HG02610 (cell line): ENCODE measurements around the gene LOXHD1.

Experiments used
- ATAC-seq: cut with Tn5 transposase; IDR thresholded peaks from one replicate; pipeline ENCODE4 v1.9.1; 2021; ENCODE audit warnings: mild to moderate bottlenecking, moderate library complexity; ENCODE audit not compliant: unreplicated experiment

The LOXHD1 gene

GRCh38 chr18:46630160-46630559, 26.9 kb downstream of the LOXHD1 start:
- ATAC-seq: no peak

- ATAC-seq: no peak
Measured at GRCh38 chr18:46629361-46629760, 27.7 kb downstream of the LOXHD1 start.

- no peak for ATAC-seq
Measured at GRCh38 chr18:46628206-46628605, 28.8 kb downstream of the LOXHD1 start.

GRCh38 chr18:46627136-46627535, 29.9 kb downstream of the LOXHD1 start:
- no peak for ATAC-seq

DNA sequence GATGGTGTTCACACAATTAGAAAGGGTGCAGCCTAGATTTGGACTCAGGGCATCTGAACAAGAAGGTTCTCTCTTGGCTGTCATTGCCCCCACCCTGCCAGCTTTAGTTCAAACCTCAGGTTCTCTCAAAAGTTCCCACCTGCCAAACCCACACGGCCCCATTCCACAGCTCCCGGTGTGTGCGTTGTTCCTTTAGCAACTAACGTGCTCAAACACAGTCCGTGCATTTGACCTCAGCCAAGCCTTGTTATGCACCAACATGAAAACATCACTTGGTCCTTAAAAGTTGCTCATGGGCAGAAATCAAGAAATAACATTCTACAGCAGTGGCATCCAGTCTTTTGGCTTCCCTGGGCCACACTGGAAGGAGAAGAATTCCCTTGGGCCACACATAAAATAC, 32.0 kb downstream of the LOXHD1 start:
- no peak for ATAC-seq

- no peak for ATAC-seq
Measured at GRCh38 chr18:46624127-46624526, 32.9 kb downstream of the LOXHD1 start.

- ATAC-seq: no peak
Measured at GRCh38 chr18:46623541-46623940, 33.5 kb downstream of the LOXHD1 start.

DNA sequence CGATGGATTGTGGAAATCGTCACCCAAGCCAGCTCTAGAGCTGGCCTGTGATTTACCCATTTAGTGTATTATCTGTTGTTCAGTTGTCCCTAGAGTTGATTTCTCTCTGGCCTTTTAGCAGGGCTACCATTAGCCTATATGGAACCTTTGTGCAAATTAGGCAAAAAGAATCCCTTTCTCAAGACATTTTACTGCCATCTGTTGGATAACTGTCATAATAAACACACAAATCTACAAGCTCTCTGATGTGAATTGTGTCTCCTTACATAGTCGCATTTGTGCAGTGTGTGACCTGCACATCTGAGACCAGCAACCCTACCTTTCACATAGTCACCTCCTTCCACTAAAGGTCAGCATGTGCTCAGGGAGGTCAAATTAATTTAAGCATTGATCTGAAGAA, 34.0 kb downstream of the LOXHD1 start:
- ATAC-seq: no peak

DNA sequence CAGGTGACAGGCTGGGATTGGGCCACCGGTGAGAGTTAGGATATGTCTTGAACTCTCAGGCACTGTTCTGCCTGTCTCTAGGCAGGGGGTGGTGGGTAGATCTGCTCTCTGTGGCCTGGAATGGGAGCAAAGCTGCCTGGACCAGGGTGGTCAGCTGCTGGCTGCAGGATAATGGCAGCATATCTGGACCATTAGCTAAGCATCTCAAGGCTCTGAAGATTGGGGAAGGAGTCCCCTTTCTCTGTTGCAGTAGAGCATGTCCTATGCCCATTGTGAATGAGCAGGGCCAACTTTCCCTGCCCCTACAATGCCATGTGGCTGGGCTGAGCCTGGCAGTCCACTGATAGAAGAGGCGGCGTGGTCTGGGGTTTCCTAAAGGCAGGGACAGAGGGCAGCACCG, 34.6 kb downstream of the LOXHD1 start:
- no peak for ATAC-seq

DNA sequence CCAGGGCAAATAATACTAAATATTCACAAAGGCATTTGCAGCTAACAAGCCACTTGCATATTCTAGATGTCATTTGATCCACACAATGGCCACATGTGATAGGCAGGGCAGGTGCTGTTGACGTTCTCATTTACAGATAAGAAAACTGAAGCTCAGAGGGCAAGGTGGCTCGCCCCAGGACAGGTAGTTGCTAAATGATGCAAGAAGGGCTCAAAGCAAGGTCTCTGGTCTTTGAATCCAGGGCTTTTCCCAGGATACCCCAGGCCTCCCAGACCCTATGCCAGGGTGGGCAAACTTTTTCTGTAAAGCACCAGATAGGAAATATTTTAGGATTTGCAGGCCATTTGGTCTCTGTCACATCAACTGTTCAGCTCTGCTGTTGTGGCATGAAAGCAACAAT, 35.1 kb downstream of the LOXHD1 start:
- no peak for ATAC-seq

DNA sequence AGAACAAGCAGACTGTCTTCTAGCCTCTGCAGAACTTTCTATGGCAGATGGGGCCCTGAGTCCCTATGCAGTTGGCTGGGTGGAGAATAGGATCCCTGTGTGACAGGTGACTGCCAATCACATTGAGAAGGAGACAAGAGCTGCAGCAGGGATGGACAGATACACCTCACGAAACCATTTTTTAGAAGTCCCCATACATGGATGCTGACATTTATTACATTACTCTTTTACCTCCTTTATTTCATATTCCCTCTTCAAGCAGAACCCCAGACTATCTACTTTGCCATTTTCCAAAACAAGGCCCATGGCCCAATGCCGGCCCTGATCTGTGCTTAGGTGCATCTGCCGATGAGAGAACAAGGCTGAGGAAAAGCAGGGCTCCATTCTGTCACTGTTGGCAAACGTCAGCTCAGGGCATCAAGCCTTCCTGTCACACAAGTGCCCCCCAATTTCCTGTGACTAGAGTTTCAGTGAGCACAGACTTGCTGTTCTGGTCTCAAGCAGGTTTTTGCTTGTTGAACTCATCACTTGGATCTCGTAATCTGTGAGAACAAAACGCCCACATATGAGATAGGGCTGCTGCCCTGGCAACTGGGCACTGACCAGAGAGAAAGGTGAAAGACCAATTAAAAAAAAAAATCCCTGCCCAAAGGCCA, 35.8 kb downstream of the LOXHD1 start:
- no peak for ATAC-seq

DNA sequence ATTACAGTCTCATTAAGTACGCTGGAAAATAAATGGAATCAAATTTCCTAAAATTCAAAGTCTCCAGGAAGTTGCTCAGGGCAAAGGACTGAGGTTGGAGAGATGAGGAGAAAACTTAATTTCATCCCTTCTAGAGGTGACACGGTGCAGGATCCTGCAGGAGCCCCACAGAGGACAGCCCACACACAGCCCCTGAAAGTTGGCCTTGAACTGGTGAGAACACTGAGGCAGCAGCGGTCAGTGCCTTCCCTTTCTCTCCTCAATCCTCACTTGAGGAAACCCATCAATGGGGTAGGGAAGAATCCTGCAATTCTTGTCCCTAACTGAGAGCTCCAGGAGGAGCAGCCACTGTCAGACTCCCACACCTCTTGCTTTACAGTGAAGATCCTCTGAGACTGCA, 37.5 kb downstream of the LOXHD1 start:
- no peak for ATAC-seq

DNA sequence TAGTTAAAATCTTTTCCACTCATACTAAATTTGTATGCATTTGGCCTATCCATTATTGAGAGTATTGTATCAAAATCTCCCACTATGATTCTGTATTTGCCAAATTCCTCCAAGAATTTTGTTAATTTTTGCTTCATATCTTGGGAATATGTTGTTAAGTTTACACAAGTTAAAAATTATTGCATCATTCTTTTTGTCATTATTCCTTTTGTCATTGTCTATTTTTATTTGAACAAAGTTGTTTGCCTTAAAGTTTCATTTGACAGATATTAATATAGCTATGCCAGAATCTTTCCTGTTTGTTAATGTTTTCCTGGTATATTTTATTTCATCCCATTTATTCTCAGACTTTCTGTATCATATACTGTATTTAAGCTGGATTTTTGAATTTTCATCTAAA, 41.3 kb downstream of the LOXHD1 start:
- ATAC-seq: no peak

DNA sequence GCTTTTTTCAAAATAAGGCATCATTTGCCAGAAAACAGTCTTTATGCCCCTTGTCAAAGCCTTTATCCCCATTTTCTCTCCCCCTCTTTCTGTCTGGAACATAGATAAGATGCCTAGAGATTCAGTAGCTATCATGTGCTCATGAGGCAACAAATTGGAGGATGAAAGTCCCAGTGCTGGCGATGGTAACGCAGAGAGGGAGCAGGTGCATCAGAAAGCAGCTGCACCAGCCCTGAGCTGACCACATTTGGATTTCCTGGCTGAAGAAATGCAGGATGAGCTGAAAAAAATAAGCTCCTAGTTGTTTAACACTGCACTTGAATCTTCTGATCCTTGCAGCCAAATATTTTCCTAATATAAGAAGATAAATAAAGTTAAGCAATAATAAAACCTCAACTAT, 48.0 kb downstream of the LOXHD1 start:
- ATAC-seq: no peak

DNA sequence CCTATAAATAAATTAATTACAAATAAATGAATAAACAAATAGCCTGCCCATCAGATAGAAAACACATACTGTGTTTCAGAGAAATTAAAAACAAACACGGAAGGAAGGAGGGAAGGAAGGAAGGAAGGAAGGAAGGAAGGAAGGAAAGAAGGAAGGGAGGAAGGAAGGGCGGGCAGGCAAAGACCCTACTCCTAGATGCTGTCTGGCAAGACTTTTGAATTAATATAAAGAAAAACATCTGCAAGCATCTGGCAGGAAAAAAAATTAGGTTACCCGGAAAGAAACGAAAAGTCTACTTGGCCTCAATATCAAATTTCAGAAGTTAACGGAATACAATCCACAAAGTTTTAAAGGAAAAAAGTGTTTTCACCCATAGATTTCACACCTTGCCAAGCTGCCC, 49.1 kb downstream of the LOXHD1 start:
- ATAC-seq: no peak

- ATAC-seq: no peak
Measured at GRCh38 chr18:46601141-46601805, 55.7 kb downstream of the LOXHD1 start.

DNA sequence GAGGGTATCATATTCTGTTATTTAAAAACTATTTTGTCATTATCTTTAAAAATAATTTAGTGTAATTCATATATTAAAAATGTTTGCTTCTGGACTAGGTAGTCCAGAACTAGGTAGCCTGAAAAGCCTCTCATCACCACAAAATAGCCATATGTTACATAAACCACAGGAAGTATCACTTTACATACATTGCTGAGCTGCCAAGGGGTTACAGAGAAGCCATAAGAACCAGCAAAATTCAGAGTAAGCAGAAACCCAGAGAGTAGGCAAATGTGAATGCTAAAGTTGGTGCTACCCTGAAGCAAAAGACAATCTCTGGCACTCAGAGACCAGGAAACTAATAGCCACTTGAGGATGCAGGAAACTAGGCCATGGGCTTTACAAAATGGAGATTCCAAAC, 60.9 kb downstream of the LOXHD1 start:
- ATAC-seq: no peak

GRCh38 chr18:46591783-46592391, 65.1 kb downstream of the LOXHD1 start:
- ATAC-seq: no peak

GRCh38 chr18:46590103-46590502, 66.9 kb downstream of the LOXHD1 start:
- no peak for ATAC-seq

- ATAC-seq: no peak
Measured at GRCh38 chr18:46588971-46589660, 67.9 kb downstream of the LOXHD1 start.

- no peak for ATAC-seq
Measured at GRCh38 chr18:46587600-46587999, 69.4 kb downstream of the LOXHD1 start.

DNA sequence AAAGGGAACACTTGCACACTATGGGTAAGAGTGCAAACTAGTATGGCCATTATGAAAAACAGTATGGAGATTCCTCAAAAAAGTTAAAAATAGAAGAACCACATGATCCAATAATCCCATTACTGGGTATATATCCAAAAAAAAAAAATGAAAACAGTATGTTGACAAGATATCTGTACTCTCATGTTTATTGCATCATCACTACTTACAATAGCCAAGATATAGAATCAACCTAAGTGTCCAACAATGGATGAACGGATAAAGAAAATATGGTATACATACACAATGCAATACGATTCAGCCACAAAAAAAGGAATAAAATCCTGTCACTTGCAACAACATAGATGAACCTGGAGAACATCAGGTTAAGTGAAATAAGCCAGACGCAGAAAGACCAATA, 73.3 kb downstream of the LOXHD1 start:
- no peak for ATAC-seq
